ENCODE measurements around the gene TWIST1.

DNA sequence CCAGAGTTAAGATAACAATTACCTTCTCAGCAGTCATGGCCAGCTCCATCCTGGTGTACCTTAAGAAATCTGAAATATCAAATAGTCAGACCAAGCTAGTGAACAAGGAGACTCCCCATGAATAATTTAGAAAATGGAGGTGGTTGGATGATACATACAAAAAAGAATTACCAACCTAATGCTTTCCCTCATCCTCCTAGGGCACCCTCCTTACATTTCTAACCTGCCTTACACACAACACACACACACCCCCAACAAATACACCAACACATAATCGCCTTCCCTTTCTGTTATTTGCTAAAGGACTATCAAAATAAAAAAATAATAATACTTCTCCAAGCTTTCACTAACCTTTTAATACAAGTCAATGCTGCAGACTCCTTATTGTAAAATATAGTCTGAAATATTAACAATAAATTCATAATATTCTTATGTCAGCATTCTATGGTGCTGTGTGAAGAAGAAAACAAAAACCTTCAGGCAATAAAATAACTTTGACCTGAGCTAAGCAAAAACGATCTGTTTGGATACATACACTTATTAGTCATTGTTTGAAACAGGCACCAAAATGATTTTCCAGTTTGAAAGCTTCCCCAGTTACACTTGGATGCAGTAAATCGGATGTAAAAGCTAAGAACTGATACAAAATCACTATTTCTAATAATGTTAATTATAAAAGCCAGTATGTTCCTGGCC, 3.4 kb downstream of the TWIST1 start:
- TF ChIP-seq POLR2A (IDR thresholded peaks at IDR 0.05) = no peak
- TF ChIP-seq, protein P1, sequence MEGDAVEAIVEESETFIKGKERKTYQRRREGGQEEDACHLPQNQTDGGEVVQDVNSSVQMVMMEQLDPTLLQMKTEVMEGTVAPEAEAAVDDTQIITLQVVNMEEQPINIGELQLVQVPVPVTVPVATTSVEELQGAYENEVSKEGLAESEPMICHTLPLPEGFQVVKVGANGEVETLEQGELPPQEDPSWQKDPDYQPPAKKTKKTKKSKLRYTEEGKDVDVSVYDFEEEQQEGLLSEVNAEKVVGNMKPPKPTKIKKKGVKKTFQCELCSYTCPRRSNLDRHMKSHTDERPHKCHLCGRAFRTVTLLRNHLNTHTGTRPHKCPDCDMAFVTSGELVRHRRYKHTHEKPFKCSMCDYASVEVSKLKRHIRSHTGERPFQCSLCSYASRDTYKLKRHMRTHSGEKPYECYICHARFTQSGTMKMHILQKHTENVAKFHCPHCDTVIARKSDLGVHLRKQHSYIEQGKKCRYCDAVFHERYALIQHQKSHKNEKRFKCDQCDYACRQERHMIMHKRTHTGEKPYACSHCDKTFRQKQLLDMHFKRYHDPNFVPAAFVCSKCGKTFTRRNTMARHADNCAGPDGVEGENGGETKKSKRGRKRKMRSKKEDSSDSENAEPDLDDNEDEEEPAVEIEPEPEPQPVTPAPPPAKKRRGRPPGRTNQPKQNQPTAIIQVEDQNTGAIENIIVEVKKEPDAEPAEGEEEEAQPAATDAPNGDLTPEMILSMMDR (IDR thresholded peaks at IDR 0.05) = no peak

All from heart left ventricle (tissue), 13 donors.